Vagina (tissue), 2 donors: ENCODE results near the gene HTR1E. TPM values are rescaled to one million over a fixed set of nuclear protein-coding genes. Genes with fewer than 3 reads are reported as not detected.

Experiments used
- DNase-seq, 2 donors: peaks; one replicate each; pipeline ENCODE4 v3.0.0-alpha.2; 2017; ENCODE audit errors: extremely low spot score in 2 of 2
- H3K27ac ChIP-seq: fragments of 200-600 bp; sonication (generic); one replicate; pipeline ENCODE4 v1.5.1; 2019
- H3K27me3 ChIP-seq: fragments of 200-600 bp; sonication (generic); one replicate; pipeline ENCODE4 v1.5.1; 2019
- H3K36me3 ChIP-seq, 2 donors: fragments of 200-600 bp; sonication (generic); one replicate each; pipeline ENCODE4 v1.5.1; 2017 to 2019
- H3K4me1 ChIP-seq: fragments of 200-600 bp; sonication (generic); one replicate; pipeline ENCODE4 v1.5.1; 2019
- H3K4me3 ChIP-seq, 2 donors: fragments of 200-600 bp; sonication (generic); 1 replicate in 1 of 2; 2 replicates in 1 of 2; pipeline ENCODE4 v1.5.1; 2016 to 2019
- H3K9me3 ChIP-seq: fragments of 200-600 bp; sonication (generic); one replicate; pipeline ENCODE4 v1.5.1; 2019
- POLR2A ChIP-seq, 2 donors: fragments of 450-650 bp; IDR thresholded peaks; one replicate each; pipeline ENCODE4 v1.6.1; 2017; ENCODE audit warnings: antibody characterized with exemption in 2 of 2, mild to moderate bottlenecking in 2 of 2, moderate library complexity in 2 of 2
- POLR2AphosphoS5 ChIP-seq, 2 donors: sonication (generic); formaldehyde crosslinking; IDR thresholded peaks; one replicate each; pipeline ENCODE4 v1.9.0; 2017; ENCODE audit warnings: antibody characterized with exemption in 2 of 2, mild to moderate bottlenecking in 2 of 2, low read depth in 1 of 2; ENCODE audit not compliant: insufficient read depth in 1 of 2
- intact Hi-C: fragments of 100-400 bp; cut with DNase I; formaldehyde crosslinking; loops from one replicate; pipeline ENCODE4 v1.15.1; 2023
- total RNA-seq: library from RNA; depleted of rRNA; stranded (reverse); fragments of >200 nt; gene quantifications from one replicate; pipeline ENCODE4 v1.2.3, GENCODE V29; 2016
- TF ChIP-seq, protein P1 (sequence below), 3 experiments: fragments of 450-650 bp in 2 of 3; fragments of 200-600 bp in 1 of 3; sonication (generic) in 1 of 3; IDR thresholded peaks; one replicate each; pipeline ENCODE4 v1.5.1; 2017 to 2019; ENCODE audit warnings: antibody characterized with exemption in 3 of 3, mild to moderate bottlenecking in 2 of 3, moderate library complexity in 2 of 3

Gene HTR1E
- total RNA-seq, 1 donor from 2014 or later = not detected

DNA sequence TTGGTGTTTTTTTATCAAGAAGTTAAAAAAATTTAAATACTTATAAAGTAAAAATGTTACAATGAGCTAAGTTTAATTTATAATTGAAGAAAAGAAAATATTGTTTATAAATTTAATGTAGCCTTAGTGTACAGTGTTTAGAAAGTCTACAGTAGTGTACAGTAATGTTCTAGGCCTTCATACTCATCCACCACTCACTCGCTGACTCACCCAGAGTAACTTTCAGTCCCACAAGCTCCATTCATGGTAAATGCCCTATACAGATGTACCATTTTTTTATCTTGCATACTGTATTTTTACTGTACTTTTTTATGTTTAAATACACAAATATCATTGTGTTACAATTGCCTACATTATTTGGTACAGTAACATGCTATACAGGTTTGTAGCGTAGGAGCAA is 26.0 kb downstream of the HTR1E start:
- Histone ChIP-seq H3K36me3 (no peaks in the 10 kb centered on the region), H3K27ac (no peak overlapping the region), H3K4me1 (no peaks in the 10 kb centered on the region), H3K4me3 (no peak overlapping the region), H3K27me3 (no peaks in the 10 kb centered on the region), H3K9me3 (no peaks in the 10 kb centered on the region)
- intact Hi-C loops = no loop called here
- no peak for TF ChIP-seq POLR2AphosphoS5 (IDR thresholded peaks at IDR 0.05; ENCODE audit: insufficient read depth in 1 of 2, low read depth in 1 of 2)
- no peak for TF ChIP-seq POLR2A (IDR thresholded peaks at IDR 0.05)
- TF ChIP-seq, protein P1, sequence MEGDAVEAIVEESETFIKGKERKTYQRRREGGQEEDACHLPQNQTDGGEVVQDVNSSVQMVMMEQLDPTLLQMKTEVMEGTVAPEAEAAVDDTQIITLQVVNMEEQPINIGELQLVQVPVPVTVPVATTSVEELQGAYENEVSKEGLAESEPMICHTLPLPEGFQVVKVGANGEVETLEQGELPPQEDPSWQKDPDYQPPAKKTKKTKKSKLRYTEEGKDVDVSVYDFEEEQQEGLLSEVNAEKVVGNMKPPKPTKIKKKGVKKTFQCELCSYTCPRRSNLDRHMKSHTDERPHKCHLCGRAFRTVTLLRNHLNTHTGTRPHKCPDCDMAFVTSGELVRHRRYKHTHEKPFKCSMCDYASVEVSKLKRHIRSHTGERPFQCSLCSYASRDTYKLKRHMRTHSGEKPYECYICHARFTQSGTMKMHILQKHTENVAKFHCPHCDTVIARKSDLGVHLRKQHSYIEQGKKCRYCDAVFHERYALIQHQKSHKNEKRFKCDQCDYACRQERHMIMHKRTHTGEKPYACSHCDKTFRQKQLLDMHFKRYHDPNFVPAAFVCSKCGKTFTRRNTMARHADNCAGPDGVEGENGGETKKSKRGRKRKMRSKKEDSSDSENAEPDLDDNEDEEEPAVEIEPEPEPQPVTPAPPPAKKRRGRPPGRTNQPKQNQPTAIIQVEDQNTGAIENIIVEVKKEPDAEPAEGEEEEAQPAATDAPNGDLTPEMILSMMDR (IDR thresholded peaks at IDR 0.05) = no peak
- no peak for DNase-seq

DNA sequence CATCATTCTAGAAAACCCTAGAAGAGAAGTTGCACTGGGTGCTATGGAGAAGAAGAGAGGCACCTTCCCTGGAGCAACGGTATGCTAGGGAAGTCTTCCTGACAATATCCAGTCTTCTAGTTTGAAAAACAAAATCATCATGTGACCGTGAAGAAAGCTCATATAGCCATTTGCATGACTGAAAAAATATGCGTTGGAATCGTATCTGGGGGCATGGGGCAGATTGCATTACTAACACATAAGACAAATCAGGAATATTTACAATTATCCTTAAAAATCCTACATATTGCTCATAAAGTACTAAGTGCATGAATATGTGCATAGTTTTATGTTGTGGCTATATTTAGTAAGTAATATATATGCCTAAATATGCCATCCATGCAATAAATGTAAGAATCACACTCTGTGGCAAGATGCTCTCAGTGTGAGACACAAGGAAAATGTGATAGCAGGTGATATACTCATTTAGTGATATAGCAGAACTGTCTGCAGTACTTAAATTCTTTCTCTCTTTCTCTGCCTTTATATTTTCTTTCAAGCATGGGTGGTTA is 26.8 kb downstream of the HTR1E start:
- Histone ChIP-seq H3K36me3 (no peaks in the 10 kb centered on the region), H3K9me3 (no peaks in the 10 kb centered on the region), H3K27ac (no peak overlapping the region), H3K27me3 (no peaks in the 10 kb centered on the region), H3K4me1 (no peaks in the 10 kb centered on the region), H3K4me3 (no peak overlapping the region)
- no peak for DNase-seq
- intact Hi-C loops = no loop called here
- TF ChIP-seq POLR2A (IDR thresholded peaks at IDR 0.05) = no peak
- TF ChIP-seq, protein P1 (IDR thresholded peaks at IDR 0.05) = no peak
- no peak for TF ChIP-seq POLR2AphosphoS5 (IDR thresholded peaks at IDR 0.05; ENCODE audit: insufficient read depth in 1 of 2, low read depth in 1 of 2)

DNA sequence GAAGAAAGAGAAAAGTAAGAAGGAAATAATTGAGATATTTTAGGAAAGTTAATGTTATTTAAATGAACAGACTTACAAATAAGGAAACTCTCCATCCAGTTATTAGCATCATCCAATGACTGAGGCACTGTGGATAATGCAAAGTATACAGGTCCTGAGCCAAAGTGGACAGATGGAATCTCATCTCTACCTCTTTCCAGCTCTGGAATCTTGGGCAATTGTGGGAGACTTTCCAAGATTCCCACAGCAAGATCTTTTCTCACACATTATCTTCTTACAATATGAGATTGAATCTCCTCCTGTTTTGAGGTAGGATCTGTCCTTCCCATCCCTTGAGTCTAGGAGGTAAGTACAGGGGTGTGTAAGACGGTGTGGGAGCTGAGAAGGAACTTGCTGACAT is 28.9 kb downstream of the HTR1E start:
- Histone ChIP-seq H3K27ac (no peak overlapping the region), H3K27me3 (no peaks in the 10 kb centered on the region), H3K9me3 (no peaks in the 10 kb centered on the region), H3K4me1 (no peaks in the 10 kb centered on the region), H3K36me3 (no peaks in the 10 kb centered on the region), H3K4me3 (no peak overlapping the region)
- intact Hi-C loops = no loop called here
- DNase-seq = no peak
- TF ChIP-seq, protein P1 (IDR thresholded peaks at IDR 0.05) = no peak
- no peak for TF ChIP-seq POLR2AphosphoS5 (IDR thresholded peaks at IDR 0.05; ENCODE audit: insufficient read depth in 1 of 2, low read depth in 1 of 2)
- TF ChIP-seq POLR2A (IDR thresholded peaks at IDR 0.05) = no peak

DNA sequence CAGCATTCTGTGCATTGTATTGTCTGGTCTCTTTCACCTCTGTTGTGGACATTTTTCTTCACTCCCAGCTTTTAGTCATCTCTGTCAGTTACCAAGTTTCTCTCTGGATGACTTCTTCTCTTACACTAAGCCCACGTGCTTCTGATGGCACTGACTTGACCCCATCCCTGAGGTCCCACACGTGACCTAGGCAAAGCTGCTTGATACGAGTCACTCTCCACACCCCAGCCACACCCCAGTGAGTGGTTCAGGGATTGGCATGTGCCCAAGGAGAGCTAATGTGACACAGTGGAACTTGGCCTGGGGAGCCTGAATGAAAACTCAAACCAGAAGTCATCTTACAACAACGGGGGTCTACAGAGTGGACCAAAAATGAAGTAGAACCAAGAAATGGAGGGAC is 32.2 kb downstream of the HTR1E start:
- H3K4me1 ChIP-seq = no peaks in the 10 kb centered on the region
- no peak overlapping the region for H3K4me3 ChIP-seq
- intact Hi-C loops = no loop called here
- no peaks in the 10 kb centered on the region for H3K27me3 ChIP-seq
- DNase-seq = no peak
- no peaks in the 10 kb centered on the region for H3K36me3 ChIP-seq
- TF ChIP-seq POLR2AphosphoS5 (IDR thresholded peaks at IDR 0.05; ENCODE audit: insufficient read depth in 1 of 2, low read depth in 1 of 2) = no peak
- TF ChIP-seq, protein P1 (IDR thresholded peaks at IDR 0.05) = no peak
- TF ChIP-seq POLR2A (IDR thresholded peaks at IDR 0.05) = no peak
- H3K9me3 ChIP-seq = no peaks in the 10 kb centered on the region
- no peak overlapping the region for H3K27ac ChIP-seq

DNA sequence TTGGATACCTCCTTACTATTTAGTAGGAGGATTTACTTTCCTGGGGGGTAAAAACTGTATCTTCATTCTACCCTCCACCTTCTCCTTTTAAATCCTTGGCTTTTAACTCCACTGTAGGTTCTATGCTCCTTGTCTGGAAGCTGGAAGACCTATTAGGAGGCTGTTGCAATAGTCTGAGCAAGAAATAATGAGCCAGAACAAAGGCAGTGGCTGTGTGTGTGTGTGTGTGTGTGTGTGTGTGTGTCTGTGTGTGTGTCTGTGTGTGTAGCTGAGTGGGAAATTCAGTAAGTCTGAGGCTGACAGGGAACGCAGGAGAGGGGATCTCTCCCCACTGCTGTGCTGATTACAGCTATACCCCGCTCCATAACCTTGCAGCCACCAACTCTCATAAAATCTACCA is 35.8 kb downstream of the HTR1E start:
- TF ChIP-seq, protein P1 (IDR thresholded peaks at IDR 0.05) = no peak

More for the DNA sequence above, 35.8 kb downstream of the HTR1E start:
- H3K36me3 ChIP-seq = no peaks in the 10 kb centered on the region
- no peaks in the 10 kb centered on the region for H3K9me3 ChIP-seq
- intact Hi-C loops = no loop called here
- DNase-seq = no peak
- H3K4me3 ChIP-seq = no peak overlapping the region
- H3K27ac ChIP-seq = no peak overlapping the region
- H3K4me1 ChIP-seq = no peaks in the 10 kb centered on the region
- no peaks in the 10 kb centered on the region for H3K27me3 ChIP-seq
